ENCODE data around the gene MRM2. TPM values are rescaled to one million over a fixed set of nuclear protein-coding genes. Genes with fewer than 3 reads are reported as not detected.

MRM2 gene
- total RNA-seq, 1 donor from 2014 or later: 12.2 TPM

DNA sequence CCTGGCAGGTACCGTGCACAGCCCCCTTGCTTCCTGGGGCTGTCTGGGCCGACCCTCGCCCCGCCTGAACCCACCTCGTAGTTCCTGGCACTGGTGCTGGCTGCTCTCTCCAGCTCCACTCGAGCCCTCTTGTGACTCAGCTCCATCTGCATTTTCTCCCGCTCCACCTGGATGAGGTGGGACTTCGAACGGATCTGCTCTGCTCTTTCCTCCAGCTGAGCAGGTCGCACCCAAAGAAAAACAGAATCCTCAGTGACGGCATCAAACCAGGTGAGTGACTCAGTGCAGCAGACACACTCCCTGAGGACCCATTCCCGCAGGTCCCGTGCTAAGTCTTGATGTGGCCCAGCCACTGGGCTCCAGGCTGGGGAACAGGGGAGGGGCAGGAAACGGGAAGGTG lies 16.7 kb downstream of the MRM2 start:
- DNase-seq (ENCODE audit: low spot score): no peak
- no peak for ATAC-seq

DNA sequence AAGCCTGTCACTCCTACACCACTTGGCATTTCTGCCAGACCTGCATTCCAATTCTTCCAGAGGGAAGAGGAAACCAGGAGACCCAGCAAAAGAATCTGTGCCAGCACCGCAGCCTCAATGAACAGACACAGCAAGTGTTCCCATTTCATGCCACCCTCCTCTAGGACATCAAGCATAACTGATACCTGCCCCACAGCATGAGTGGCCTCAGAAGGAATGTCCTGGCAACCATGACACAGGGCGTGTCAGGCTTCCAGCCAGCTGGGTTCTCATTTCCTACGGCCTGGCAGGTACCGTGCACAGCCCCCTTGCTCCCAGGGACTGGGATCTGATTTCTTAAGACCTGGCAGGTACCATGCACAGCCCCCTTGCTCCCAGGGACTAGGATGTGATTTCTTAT lies 17.1 kb downstream of the MRM2 start:
- no peak for DNase-seq (ENCODE audit: low spot score)
- no peak for ATAC-seq

DNA sequence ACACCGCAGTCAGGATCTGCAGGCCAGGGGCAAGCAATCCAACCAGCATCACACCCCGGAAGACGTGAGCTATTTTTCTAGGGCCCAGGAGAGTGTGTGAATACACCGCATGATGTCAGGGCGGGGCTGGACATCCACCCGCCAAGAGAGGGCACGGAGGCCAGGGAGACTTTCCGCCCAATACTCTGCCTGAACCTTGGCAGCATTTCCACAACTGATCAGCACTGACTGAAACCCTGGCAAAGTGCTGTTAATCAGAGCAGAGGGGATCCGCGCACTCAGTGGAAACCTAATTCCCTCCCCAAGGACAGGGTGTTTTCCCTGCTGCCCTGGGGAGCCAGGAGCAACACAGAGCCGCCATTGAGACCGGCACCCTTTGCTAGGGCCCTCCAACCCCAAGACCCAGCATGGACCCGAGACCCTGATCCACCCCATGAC lies 17.5 kb downstream of the MRM2 start:
- DNase-seq (ENCODE audit: low spot score) (no peak), ATAC-seq (no peak)

DNA sequence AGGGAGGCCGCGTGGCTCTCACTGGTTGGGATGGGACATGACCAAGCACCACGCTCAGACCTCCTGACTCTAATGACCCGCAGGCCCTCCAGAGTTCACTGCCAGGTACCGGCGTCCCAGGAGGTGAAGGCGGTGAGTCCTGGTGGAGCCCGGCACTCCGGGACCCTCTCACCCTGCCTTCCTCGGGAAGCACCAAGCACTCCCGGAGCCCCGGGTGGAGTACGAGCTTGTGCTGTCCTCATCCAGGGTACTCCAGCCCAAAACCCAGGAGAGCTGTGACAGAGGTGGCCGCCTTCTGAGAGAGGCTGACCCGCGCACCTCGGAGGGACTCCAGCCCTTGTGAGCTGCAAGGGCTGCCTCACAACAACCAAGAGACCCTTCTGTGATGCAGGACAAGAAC lies 18.7 kb downstream of the MRM2 start:
- DNase-seq (ENCODE audit: low spot score) (no peak), ATAC-seq (no peak)

DNA sequence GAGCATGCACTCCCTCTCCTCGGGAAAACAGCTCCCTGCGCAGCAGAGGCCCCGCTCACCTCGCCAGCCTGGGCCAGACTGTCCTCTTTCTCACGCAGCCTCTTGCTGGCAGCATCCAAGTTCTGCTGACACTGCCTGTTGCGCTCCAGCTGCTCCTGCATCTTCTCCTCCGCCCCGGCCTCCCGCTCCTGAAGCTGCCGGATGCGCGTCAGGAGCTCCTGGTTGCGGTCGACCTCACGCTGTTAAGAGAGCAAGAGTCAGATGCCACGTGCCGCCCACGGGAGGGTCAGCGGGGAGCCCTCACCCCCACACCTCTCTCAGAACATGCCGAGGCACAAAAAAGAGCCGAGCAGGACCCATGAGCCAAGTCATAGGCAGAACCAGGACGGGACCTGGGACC lies 19.5 kb downstream of the MRM2 start:
- ATAC-seq: no peak
- no peak for DNase-seq (ENCODE audit: low spot score)

DNA sequence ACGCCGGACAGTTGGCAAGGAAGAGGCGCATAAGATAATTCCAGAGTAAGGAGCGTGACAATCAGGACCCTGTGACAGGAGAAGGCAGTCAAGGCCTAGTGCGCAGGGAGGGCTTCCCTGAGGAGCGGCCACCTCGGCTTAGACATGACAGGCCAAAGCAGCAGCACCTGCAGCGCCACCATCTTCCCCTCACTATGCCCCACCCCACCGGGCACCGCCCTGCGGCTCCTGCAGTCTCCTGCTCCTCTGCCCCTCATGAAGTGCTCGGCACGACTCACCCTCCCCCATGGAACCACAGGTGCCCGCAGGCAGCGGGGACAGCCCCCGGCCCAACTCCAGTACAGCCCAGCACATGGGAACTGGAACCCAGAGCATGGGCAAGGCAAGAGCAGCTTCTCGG lies 21.1 kb downstream of the MRM2 start:
- ATAC-seq (no peak), DNase-seq (ENCODE audit: low spot score) (no peak)

DNA sequence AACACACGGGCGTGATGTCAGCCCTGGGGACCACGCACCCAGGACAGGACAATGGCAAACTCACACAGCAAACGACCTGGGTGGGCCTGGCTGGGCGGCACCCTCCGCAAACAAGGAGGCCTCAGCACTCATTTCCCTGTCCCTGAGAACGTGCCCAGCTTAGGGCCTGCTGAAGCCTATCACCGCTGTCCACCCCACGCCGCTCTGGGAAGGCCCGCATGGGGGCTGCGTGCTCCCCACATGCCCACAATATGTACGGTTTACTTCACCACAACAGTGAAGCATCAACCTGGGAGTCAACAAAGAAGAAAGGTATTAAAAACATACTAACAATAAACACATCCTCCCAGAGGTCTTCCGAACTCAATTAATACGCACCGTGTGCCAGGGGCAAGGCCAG lies 21.5 kb downstream of the MRM2 start:
- DNase-seq (ENCODE audit: low spot score): no peak
- no peak for ATAC-seq

DNA sequence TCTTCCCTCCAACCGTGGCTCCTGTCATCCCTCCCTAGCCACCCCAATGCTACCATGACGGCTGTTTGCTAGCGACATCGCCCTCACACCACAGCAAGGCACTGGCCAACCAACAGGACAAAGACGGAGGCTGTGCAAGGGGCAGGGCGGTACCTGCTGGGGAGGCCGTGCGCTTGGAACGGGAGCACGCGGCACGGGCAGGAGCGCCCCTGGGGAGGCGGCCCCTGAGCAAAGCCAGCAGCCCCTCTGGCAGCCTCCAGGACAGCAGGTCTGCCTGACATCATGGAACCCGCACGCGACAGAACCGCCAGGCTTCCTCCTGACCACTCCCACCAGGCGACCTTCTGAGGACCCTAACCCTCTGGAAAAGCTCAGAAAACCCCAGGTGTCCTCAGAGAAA lies 22.0 kb downstream of the MRM2 start:
- DNase-seq (ENCODE audit: low spot score): no peak

DNA sequence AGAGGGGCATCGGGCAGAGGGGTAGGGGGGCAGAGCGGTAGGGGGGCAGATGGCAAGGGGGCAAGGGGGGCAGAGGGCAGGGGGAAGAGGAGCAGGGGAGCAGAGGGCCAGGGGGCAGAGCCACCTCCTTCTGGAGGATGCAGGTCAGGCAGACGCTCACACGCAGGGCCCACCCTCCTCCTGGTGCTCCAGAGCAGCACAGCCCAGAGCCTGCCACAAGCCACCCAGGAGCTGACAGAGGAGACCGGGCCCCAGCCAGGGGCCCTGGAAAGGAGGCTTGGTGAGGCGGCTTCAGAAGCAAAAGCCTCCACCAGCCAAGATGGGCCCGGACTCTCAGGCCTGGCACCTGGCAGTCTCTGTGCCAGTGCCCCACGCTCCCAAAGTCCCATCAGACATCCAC lies 22.4 kb downstream of the MRM2 start:
- no peak for ATAC-seq
- no peak for DNase-seq (ENCODE audit: low spot score)

More for the DNA sequence above, 22.0 kb downstream of the MRM2 start:
- no peak for ATAC-seq

DNA sequence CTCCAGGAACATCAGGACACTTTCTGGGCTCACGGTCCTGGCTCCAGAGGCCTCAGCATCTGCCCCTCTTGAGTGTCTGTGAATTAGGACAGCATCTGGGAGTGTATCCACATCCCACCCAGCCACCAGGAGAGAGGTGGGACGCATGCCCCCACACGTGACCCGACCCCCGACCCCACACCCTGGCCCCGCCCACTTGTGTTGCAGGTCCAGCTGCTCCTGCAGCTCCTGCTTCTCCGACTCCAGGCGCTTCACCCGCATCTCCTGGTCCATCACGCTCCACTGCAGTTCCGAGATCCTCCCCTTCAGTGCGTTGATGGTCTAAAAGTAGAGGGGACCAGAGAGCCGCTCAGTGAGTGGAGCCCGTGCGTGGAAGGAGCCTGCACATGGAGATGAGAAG lies 22.9 kb downstream of the MRM2 start:
- DNase-seq (ENCODE audit: low spot score) (no peak), ATAC-seq (no peak)

DNA sequence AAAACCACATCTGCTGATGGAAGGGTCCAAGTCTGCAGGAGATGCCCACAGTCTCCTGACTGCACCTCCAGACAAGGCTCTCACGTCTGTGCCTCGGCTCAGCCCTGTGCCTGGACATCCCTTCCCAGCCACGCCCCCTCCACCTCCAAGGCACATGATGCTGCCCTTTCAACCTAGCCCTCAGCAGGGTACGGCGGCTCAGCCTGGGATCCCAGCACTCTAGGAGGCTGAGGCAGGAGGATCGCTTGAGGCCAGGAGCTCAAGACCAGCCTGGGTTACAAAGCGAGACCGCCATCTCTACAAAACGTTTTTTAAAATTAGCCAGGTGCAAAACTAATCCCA lies 23.6 kb downstream of the MRM2 start:
- no peak for DNase-seq (ENCODE audit: low spot score)
- no peak for ATAC-seq

DNA sequence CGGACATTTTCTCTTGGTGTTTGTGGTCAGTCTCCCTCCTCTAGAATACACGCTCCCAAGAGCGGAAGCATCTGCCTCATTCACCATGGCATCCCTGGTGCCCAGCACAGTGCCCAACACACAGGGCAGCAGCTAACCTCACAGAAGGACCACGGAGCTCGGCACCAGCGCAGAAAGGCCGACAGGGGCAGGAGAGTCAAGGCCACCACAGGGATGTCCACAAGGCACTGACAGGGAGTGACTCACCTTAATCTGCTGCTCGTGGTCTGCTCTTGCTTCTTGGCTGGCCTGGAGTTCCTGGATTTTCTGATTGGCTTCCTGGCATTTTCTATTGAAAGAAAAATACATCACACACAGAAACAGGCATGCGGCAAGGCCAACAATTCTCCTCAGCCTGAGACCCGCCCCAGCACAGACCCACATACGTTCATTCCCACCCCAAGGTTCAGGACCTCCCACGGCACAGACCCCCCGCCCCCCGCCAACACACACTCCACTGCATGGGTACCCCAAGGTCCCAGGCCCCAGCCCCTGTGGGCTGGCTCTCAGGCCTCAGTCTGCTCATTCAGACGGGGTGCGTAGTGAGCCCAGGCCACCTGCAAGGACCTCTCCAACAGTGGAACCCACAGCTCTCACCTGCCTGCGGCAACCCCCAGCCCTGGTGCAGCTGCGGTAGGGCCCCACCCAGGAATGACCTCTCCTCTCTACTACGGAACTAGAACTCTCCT lies 24.1 kb downstream of the MRM2 start:
- DNase-seq (ENCODE audit: low spot score) (no peak), ATAC-seq (no peak)

DNA sequence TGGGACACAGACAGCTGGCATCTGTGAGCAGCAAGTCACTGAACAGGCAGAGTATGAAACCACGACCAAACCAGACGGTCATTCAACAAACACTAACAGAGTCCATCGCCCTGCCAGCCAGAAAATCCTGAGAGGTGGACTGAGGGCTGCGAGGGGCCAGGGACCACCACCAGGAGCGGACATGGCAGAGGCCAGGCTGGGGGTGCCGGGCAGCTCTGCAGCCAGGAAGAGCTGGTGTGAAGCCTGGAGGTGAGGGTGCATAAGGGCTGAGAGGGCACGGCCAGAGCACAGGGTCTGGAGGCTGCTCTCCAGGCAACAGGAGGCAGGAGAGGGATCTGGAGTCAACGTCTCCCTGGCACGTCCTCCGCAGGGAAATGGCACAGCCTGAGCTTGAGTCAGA lies 24.8 kb downstream of the MRM2 start:
- DNase-seq (ENCODE audit: low spot score): no peak
- ATAC-seq: no peak

DNA sequence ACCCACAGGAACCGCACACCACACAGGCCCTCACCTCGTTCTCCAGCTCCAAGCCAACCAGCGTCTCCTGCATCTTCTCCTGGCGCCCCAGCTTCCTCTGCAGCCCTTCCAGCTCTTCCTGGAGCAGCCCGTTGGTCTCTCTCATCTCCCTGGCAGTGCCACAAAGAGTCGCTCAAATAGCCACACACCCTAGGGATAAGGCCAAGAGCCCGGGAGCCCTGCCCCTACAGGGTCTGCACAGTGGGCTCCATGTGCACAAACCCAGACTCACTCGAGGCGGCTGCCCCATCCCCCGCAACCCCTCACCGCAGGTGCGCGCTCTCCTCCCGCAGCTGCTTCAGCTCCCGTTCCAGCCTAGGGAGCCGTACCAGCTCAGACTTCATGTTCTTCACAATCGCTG lies 26.2 kb downstream of the MRM2 start:
- DNase-seq (ENCODE audit: low spot score): no peak

DNA sequence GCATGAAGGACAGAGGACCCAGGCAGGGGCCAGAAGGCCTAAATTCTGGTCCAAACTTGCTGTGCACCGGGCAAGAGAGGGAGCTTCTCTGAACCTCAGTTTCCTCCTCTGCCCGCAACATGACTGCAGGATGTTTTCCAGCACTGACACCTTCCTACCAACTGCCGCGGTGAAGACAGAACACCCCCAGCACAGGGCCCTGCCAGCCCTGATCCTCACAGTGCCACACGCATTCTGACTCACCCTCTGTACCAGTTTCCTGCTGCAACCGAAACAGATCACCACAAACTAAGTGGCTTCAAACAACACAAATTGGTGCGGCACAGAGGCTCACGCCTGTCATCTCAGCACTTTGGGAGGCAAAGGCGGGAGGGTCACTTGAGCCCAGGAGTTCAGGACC lies 27.4 kb downstream of the MRM2 start:
- no peak for DNase-seq (ENCODE audit: low spot score)
- no peak for ATAC-seq

More for the DNA sequence above, 26.2 kb downstream of the MRM2 start:
- ATAC-seq: no peak

DNA sequence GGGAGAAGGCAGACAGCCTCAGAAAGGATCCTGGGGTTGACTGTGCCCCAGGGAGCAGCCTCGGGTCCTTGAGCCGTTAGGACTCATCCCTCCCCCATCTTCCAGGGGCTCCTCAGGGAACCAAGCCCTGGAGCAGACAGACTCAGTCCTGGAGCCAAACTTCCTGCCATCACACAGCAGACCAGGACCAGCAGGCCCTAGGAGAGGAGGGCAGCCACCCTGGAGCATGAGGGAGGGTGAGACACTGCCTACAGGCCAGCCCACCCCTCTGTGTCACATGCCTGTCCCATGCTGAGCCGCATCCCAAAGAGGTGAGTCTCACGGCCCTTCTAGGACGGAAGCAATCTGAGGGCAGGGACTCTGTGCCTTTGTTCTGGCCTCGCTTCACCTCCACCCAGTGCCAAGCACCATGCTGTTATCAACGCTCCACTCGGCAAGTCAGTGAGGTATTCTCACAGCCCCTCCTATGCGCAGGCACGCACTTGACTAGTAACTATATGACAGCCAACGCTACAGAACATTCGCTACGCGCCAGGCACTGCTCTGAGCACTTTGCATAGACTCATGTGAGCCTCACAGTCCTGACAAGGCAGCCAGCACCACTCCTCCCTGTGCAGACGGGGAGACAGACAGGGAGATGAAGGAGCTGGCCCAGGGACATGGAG lies 28.3 kb downstream of the MRM2 start:
- DNase-seq (ENCODE audit: low spot score): no peak
- no peak for ATAC-seq

DNA sequence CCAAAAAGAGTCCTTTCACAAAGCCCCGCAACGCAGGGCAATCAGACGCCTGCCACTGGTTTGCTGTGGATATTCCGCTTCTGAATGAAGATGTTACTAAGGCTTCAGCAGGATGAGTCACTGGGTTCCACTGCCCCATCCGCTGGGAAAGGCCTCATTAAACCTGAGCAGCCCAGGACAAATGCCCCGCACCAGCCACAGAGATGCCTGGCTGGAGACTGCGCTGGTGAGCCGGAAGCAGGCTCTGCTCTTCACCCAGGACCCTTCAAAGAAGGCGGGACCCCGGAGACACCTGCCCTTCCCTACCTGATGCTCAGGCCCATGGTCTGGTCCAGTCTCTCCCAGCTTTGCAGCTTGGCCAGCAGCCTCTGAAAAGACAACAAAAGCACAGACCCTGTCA lies 29.1 kb downstream of the MRM2 start:
- DNase-seq (ENCODE audit: low spot score) (no peak), ATAC-seq (no peak)

DNA sequence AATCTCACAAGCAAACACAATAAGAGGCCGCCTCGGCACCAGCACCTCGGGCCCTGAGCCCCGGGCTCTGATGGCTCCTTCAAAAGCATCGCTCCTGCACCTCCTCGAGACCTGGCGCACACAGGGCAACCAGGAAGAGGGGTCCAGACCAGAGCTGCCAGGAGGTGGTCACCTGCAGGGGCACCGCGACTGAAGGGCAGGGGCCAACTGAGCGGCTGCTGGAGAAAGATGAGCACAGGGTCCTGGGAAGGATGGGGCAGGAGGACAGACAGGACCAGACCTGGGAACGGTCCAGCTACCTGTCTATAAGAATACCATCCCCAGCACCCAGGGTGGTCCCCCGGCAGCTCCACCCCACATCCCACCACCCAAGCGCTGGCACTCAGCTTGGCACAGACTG lies 30.1 kb downstream of the MRM2 start:
- DNase-seq (ENCODE audit: low spot score) (no peak), ATAC-seq (no peak)

DNA sequence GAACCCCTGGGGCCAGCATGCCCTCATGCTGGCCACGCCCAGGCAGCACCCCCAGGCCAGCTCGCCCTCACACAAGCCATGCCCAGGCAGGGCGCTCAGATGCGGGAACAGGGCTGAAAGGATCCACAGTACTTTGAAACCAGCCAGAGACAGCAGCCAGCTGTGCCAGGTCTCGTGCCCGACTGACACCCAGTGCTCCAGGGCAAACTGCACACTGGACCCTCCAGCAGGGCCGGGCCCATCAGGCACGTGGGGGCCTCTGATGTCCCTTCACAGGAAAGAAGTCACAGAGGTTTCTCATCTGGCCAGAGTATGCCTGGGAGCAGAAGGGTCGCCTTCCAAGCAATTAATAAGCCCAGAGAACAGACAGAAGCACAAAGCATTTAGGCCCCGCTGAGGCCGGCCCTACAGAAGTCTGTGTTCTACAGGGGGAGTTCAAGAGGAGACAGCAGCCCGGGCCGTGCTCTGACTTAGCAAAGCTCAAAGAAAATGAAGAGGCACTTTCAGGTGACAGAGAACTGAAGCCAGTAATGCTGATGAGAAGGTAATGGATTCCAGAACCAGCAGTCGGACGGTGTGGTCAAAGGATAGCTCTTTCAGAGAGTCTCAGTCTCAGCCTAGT lies 30.6 kb downstream of the MRM2 start:
- DNase-seq (ENCODE audit: low spot score) (no peak), ATAC-seq (no peak)

DNA sequence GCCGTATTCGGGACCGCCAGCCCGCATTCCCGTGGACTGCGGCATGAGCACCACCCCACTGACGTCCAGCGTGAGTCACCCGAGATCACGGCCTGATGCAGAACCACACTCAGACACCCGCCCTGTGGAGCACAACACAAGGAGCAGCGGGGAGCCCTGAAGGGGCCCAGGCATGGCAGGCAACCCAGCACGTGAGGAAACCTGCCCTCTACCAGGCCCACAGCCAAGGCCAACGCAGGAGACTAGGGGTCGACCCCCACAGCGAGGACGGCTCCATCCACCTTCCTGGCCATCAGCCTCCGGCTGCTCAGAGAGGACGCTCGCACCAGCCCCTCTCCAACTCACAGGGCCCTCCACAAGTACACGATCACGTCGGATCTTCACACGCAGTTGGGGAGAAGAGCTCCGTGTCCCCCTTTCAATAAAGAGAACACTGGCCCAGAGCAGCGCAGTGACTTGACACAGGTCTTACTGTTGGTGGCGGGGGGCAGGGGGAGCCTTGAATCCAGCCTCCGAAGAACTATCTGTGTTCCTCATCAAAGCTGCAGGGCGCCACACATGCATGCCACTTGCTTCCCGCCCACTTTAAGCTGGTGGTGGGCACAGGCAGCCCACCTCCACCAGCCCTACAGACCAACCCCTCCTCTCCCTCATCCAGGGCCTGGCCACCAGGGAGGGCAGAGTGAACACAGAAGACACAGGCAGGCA lies 31.3 kb downstream of the MRM2 start:
- DNase-seq (ENCODE audit: low spot score): no peak
- ATAC-seq: no peak

DNA sequence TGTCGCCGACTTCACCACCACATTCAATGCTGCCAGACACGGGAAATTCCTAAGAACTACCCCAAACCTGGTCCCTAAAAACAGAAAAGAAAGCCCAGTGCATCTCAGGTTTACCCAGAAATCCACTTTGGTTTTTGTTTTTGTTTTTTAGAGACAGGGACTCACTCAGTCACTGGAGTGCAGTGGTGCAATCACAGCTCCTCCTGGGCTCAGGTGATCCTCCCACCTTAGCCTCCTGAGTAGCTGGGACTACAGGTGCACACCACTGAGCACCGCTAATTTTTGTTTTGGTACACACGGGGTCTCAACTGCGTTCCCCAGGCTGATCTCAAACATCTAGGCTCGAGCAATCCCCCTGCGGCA lies 32.1 kb downstream of the MRM2 start:
- DNase-seq (ENCODE audit: low spot score): no peak
- no peak for ATAC-seq
